SH-SY5Y (cell line): Measurements from ENCODE around the gene SEC23B.

Experiments used
- GATA2 ChIP-seq: IDR thresholded peaks from 2 replicates; pipeline ENCODE4 v1.6.1; 2011; ENCODE audit warnings: mild to moderate bottlenecking, low read depth, low read length
- GATA3 ChIP-seq: IDR thresholded peaks from 2 replicates; pipeline ENCODE4 v1.6.1; 2011; ENCODE audit warnings: low read depth, mild to moderate bottlenecking, low read length, moderate library complexity

SEC23B gene

DNA sequence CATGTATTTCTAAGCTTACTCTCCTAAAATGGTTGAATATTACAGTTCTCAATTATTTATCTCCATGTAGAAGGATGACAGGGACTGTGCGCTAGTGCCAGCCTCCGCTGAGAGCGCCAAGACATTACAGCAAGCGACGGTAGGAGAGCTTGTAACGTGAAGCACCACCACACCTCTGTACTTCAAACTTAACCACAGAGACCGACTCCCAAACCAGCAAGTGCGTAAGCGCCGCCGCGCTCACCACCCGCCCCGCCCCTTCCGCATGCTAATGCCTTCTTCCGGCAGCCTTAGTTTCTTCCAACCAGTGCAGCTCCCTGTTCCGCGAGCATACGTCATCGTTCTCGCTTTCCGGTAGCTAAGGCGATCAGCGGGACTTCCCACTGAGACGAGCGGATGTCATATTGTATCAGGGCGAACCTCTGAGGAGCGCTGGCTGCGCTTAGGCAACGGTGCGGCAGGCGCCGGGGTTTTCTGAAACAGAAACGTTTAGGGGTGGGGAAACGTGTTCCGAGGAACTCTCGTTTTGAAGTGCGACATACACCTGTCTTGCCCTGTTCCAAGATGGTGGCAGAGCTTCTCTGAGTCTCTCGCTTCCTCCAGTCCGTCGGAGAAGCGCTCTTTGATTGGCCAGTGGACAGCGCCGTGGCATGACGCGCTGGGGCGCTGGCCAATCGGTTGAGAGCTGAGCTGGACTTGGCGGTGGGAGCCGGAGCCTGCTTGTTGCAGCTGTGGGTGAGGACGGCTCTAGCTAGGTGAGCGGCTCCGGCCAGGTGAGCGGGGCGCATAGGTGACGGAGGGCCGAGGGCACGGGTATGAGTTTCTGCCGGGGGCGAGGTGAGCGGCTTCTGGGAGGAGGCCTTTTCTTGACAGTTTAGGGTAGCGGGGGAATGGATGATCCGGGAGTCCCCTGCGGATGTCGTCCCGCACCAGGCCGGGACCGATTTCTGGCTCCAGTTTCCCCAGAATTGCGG lies at the start of gene SEC23B:
Gene SEC23B (plus strand): TSS at position 723 of the 974 bp plus-strand sequence. CDS start 2,896 bp downstream, outside the sequence.
- no peak for TF ChIP-seq GATA2
- no peak for TF ChIP-seq GATA3

GRCh38 chr20:18465536-18466200 lies 42.1 kb upstream of the SEC23B start:
- TF ChIP-seq GATA2: no peak
- no peak for TF ChIP-seq GATA3

DNA sequence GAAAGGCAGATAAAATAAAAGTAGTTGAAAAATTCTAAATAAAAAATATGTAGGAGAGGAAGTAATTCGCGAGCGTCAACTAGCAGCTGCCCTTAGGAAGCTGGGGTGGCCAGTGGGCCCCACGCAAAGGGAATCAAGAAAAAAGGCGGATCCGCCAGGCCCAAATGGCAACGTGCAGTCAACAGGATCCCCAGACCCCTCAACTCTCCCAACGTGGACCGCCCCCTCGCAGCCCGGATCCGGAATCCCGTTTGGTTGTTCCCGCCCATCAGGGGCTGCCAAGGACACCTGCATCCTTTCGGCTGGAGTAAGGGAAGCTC lies 41.2 kb upstream of the SEC23B start:
- TF ChIP-seq GATA3: no peak
- TF ChIP-seq GATA2: no peak

GRCh38 chr20:18466894-18467730 lies 40.6 kb upstream of the SEC23B start, which contains the start of the genes DZANK1 and POLR3F:
Gene DZANK1 (minus strand): TSS chr20:18467030. CDS start chr20:18465358, 1,672 bp downstream.
Gene POLR3F (plus strand): TSS chr20:18467390. CDS start chr20:18467507, 117 bp downstream.
- no peak for TF ChIP-seq GATA2

DNA sequence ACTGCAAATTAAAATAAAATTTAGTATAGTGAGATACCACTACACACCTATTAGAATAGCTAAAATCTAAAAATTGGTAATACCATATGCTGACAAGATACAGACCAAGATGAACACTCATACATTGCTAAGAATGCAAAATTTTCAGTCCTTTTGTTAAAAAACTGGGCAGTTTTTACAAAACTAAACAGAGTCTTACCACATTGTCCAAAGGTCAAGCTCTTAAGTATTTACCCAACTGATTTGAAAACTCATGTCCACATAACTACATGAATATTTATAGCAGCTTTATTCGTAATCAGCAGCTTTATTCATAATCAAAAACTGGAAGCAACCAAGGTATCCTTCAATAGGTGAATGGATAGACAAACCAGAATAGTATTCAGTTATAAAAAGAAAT lies 30.5 kb upstream of the SEC23B start:
- TF ChIP-seq GATA2 (no peak), GATA3 (no peak)

- no peak for TF ChIP-seq GATA3
- no peak for TF ChIP-seq GATA2
Measured at GRCh38 chr20:18477821-18478220, 29.9 kb upstream of the SEC23B start.

- TF ChIP-seq GATA2: no peak
- no peak for TF ChIP-seq GATA3
Measured at GRCh38 chr20:18481596-18481995, 26.1 kb upstream of the SEC23B start.

- TF ChIP-seq GATA3 (no peak), GATA2 (no peak)
Measured at GRCh38 chr20:18488301-18488700, 19.4 kb upstream of the SEC23B start.

DNA sequence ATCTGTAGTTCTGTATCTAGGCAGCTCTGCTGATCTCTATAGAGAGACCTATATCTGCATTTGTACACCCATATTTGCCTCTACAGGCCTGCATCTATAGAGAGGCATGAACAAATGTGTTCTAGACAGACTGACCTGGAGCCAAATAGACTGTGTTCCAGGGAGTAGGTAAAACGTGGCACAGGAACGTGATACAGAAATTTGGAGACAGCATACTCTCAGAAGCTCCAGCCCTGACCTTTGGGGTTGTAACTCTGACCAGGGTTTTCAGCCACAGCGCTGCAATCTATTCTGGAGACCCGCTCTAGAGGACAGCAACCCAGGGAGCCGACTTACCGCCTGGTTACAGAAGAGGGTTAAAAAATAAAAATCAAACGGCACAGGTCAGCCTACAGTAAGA lies 11.7 kb upstream of the SEC23B start:
- TF ChIP-seq GATA2 (no peak), GATA3 (no peak)

GRCh38 chr20:18496740-18497592 lies 10.8 kb upstream of the SEC23B start, which contains the start of gene RBBP9:
Gene RBBP9 (minus strand): TSS chr20:18497225. CDS start chr20:18497167, 58 bp downstream.
- TF ChIP-seq GATA2 (no peak), GATA3 (no peak)

DNA sequence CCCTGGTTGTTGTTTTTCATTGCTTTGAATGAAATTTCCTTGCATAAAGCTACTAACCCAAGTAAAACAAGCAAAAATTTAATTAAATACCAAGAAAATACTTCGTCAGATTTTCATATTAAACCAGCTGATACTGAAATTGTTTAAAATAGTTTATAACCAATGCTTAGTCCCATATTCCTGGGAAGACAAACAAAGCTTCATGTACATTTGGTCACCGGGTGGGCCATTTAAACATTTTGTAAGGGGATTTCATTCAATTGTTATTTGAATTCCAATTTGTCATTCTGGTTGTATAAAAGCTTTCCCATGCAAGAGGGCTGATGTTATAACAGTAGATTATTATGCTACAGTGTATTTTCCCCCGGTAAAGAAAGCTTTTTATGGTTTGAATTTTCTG lies 10.1 kb upstream of the SEC23B start:
- no peak for TF ChIP-seq GATA3
- TF ChIP-seq GATA2: no peak

DNA sequence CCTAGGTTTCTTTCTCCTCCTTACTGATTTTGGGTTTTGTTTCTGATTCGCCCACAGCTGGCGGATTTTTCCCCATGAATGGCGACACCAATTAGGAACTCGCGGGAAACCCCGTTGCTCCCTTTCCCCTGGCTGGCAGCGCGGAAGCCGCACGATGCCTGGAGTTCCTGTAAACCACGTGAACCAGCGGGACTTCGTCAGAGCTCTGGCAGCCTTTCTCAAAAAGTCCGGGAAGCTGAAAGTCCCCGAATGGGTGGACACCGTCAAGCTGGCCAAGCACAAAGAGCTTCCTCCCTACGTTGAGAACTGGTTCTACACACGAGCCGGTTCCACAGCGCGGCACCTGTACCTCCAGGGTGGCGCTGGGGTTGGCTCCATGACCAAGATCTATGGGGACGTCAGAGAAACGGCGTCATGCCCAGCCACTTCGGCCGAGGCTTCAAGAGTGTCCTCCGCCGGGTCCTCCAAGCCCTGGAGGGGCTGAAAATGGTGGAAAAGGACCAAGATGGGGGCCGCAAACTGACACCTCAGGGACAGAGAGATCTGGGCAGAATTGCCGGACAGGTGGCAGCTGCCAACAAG lies 3.2 kb upstream of the SEC23B start:
- TF ChIP-seq GATA3 (no peak), GATA2 (no peak)

DNA sequence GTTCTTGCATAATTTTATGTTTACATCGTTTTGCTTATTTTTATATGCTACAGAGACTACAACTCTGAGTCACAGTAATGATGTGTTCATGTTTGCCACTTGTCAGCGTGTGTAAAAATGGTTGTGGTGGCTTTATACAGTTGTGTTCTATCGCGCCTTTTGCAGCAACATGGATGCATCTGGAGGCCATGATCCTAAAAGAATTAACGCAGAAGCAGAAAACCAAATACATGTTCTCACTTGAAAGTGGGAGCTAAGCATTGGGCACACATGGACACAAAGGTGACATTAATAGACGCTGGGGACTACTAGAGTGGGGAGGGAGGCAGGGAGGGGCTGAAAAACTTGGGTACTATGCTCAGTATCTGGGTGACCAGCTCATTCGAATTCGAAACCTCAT lies 996 bp upstream of the SEC23B start:
- no peak for TF ChIP-seq GATA2
- no peak for TF ChIP-seq GATA3

DNA sequence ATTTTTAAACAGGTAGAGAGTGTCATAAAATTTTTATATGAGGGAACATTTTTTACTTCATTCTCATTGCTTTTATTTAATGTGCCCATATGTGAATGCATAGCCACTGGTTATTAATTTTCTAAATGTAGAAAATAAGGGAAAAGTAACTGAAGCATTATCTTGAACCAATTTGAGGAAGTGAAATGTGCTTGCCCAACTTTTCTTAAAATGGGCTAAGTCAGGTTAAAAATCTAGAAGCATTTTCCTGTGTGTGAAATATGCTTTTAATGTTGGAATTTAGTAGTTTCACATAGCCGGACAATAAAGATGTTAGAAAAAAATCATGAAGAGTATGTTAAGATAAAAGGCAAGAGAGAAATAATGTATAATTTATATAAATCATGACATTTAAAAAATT lies 3.8 kb downstream of the SEC23B start:
- TF ChIP-seq GATA2 (no peak), GATA3 (no peak)
